Measurements from ENCODE around the gene PAX6.

PAX6 gene

GRCh38 chr11:31808721-31809540, 2.2 kb downstream of the PAX6 start:
- DNase-seq (ENCODE audit: low spot score): no peak

GRCh38 chr11:31807799-31808667, 3.1 kb downstream of the PAX6 start:
- DNase-seq (ENCODE audit: low spot score): no peak

GRCh38 chr11:31806928-31807798, 4.0 kb downstream of the PAX6 start:
- DNase-seq (ENCODE audit: low spot score): no peak

GRCh38 chr11:31806186-31806927, 4.8 kb downstream of the PAX6 start:
- DNase-seq (ENCODE audit: low spot score): no peak

- DNase-seq (ENCODE audit: low spot score): no peak
These were observed 5.4 kb downstream of the PAX6 start for GRCh38 chr11:31805629-31806185.

GRCh38 chr11:31805037-31805628, 6.0 kb downstream of the PAX6 start:
- DNase-seq (ENCODE audit: low spot score): no peak

- DNase-seq (ENCODE audit: low spot score): no peak
These were observed 6.6 kb downstream of the PAX6 start for GRCh38 chr11:31804312-31805036.

- DNase-seq (ENCODE audit: low spot score): no peak
These were observed 7.3 kb downstream of the PAX6 start for GRCh38 chr11:31803813-31804311.

GRCh38 chr11:31802990-31803812, 7.9 kb downstream of the PAX6 start:
- DNase-seq (ENCODE audit: low spot score): no peak

GRCh38 chr11:31802609-31802989, 8.5 kb downstream of the PAX6 start:
- DNase-seq (ENCODE audit: low spot score): no peak

GRCh38 chr11:31802000-31802551, 9.0 kb downstream of the PAX6 start:
- DNase-seq (ENCODE audit: low spot score): no peak

- DNase-seq (ENCODE audit: low spot score): no peak
These were observed 9.8 kb downstream of the PAX6 start for GRCh38 chr11:31801298-31801702.

GRCh38 chr11:31800398-31801265, 10.5 kb downstream of the PAX6 start:
- DNase-seq (ENCODE audit: low spot score): no peak

- DNase-seq (ENCODE audit: low spot score): no peak
These were observed 11.4 kb downstream of the PAX6 start for GRCh38 chr11:31799435-31800397.

- no peak for DNase-seq (ENCODE audit: low spot score)
These were observed 12.3 kb downstream of the PAX6 start for GRCh38 chr11:31798554-31799434.

Data from pons (tissue), 1 donor.